HG02623 (cell line): ENCODE measurements around the gene PLXDC2.
"Not testable (repeated sequence)": the region's sequence is repeated elsewhere in the genome, so short reads cannot be mapped to it uniquely, and the experiment has no call there.

Source experiments
- ATAC-seq: cut with Tn5 transposase; IDR thresholded peaks from one replicate; pipeline ENCODE4 v1.9.1; 2021; ENCODE audit warnings: moderate library complexity; ENCODE audit not compliant: unreplicated experiment

The PLXDC2 gene

DNA sequence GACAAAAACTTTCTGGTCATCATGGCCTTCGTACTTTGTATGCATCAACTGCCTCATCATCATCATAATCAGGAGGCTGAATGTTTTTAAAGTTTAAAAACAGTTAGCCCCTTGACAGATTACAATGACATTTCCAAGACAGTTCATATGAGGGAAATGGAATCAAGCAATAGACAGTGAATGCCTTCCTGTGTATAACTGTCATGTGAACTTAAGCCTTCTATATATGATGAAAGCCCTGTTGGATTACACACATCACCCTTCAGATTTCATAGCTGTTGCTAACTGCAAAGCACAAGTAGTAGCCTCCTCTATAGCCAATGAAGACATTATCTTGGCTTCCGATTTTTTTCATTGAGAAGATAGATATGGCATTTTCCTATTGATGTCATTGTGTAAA is 154.0 kb downstream of the PLXDC2 start:
- no peak for ATAC-seq

GRCh38 chr10:19970717-19971116 is 154.5 kb downstream of the PLXDC2 start:
- no peak for ATAC-seq

GRCh38 chr10:19971343-19972052 is 155.3 kb downstream of the PLXDC2 start:
- ATAC-seq, result no peak

- ATAC-seq, result no peak
Measured at GRCh38 chr10:19974138-19974537, 157.9 kb downstream of the PLXDC2 start.

- no peak for ATAC-seq
Measured at GRCh38 chr10:19974554-19974953, 158.3 kb downstream of the PLXDC2 start.

DNA sequence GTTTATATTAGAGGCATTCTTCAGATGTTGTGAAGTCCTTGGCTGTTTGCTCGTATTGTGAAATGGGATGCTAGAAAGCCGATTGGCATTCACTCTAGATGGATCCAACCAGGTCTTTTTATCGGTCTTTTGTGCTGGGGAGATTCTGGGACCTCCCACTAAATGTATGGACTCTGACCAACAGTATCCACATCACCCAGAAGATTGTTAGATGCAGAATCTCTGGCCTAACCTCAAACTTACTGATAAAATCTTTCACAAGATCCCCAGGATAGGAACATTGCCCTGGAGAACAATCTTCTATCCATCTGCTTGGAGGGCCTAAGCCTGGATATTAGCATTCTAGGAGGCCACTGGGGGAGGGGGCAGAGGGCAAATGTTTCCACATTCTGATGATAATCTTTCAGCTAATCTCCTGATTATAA is 160.9 kb downstream of the PLXDC2 start:
- ATAC-seq, result no peak

GRCh38 chr10:19979628-19980027 is 163.4 kb downstream of the PLXDC2 start:
- ATAC-seq, result no peak

DNA sequence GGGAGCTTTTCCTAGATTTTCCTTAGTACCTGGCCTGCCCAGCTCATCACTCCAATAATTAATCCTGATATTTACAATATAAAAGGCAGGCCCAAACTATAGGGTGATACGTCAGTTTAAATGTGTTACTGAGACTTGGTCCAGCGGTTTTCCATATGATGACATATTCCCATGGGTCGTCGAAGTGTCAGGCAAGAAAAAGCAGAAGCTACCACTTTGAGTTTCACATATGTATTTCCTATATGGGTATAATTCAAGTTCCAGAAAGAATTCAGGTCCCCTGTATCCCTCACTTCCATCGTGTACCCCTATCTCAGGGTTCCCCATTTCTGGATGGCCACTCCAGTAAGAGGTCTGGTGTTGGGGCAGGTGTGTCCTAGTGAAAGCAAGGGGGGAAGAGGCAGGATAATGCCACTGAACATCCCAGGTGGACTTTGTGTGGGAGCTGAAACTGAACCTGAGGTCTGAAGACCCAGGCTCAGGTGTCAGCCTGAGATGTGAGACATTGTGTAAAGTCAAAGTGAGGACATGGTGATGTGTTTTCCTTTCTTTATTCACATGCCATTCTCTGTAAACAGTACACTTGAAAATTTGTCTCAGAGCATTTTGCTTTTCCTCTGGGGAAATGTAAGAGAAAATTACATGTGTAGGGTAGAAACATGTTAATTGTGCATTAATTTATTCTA is 167.8 kb downstream of the PLXDC2 start:
- no peak for ATAC-seq

GRCh38 chr10:19985745-19986144 is 169.5 kb downstream of the PLXDC2 start:
- ATAC-seq, result no peak

GRCh38 chr10:19986591-19986990 is 170.4 kb downstream of the PLXDC2 start:
- no peak for ATAC-seq

DNA sequence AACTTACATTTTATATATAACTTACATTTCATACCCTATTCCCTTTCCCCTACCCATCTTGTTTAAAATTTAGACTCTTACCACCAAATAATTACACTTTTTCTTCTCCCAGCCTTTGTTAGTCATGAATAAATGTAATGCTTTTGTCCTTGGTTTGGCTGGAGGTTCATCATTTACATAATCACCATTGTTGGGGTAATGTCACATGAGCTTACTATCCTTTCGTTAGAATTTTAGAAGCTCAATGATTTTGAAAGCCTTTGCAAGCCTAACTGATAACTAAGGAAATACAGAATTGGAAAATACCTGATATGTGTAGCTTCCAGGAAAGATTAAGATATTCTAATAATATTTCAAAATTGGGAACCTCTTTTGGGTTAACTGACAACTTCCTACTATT is 171.7 kb downstream of the PLXDC2 start:
- ATAC-seq, result no peak

- ATAC-seq, result no peak
Measured at GRCh38 chr10:19993714-19994315, 177.6 kb downstream of the PLXDC2 start.

- no peak for ATAC-seq
Measured at GRCh38 chr10:19998482-19998881, 182.2 kb downstream of the PLXDC2 start.

DNA sequence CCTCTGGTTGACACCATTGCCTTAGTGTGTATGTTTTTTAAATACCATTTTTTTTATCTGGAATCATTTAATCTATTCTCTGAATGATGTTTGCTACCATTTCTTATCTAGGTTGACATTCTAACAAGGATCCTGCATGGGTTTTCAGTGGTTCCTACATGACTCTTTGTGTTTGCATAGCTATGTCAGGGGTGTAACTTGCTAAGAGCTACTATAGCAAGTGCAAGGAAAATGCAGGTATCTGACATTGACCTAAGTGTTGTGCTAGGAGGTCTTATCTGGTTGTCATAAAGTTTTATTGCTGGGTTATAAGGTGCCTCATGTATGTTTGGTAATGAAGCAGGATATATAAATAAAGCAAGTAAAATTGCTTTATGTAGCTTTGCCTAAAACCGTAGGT is 183.2 kb downstream of the PLXDC2 start:
- no peak for ATAC-seq

DNA sequence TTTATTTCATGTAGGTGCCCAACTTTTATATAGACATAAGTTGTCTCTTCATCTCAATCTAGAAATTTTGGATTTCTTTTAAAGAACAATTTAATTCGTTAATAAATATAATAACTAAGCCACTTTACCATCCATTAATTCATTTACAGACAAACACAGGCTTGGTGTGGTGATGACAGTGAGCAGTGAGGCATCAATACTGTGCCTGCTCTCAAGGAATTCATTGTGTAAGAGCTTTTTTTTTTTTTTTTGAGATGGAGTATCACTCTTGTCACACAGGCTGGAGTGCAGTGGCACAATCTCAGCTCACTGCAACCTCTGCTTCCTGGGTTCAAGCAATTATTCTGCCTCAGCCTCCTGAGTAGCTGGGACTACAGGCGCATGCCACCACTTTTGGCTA is 185.8 kb downstream of the PLXDC2 start:
- not testable (repeated sequence) for ATAC-seq

DNA sequence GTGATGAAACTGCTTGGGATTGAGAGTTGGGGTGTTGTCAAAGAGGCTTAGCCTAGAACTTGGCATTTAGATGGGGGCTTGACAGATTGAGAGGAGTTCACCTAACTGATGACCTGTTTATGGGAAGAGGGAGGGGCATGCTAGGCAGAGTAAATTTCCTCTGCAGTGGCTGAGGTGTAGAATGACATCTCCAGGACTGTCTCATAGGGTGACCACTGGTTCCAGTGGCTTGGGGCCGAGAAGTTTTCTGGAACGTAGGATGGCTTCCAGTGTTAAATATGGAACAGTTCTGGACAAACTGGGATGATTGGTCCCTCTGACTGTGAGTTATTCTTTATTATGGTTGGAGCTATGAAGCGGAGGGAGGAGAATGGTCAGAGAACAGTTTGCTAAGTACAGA is 186.4 kb downstream of the PLXDC2 start:
- ATAC-seq, result no peak

GRCh38 chr10:20004087-20004523 is 187.9 kb downstream of the PLXDC2 start:
- peak; percentile 27 for ATAC-seq

DNA sequence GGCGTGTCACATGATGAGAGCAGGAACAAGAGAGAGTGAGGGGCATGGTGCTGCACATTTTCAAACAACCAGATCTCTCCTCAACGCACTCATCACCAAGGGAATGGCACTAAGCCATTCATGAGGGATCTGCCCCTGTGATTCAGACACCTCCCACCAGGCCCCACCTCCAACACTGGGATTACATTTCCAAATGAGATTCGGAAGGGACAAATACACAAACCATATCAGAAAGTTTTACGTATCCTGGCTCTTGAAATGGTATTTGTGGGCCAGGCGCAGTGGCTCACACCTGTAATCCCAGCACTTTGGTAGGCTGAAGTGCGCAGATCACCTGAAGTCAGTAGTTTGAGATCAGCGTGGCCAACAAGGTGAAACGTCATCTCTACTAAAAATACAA is 189.4 kb downstream of the PLXDC2 start:
- ATAC-seq, result no peak

GRCh38 chr10:20006169-20006870 is 190.1 kb downstream of the PLXDC2 start:
- ATAC-seq, result no peak

DNA sequence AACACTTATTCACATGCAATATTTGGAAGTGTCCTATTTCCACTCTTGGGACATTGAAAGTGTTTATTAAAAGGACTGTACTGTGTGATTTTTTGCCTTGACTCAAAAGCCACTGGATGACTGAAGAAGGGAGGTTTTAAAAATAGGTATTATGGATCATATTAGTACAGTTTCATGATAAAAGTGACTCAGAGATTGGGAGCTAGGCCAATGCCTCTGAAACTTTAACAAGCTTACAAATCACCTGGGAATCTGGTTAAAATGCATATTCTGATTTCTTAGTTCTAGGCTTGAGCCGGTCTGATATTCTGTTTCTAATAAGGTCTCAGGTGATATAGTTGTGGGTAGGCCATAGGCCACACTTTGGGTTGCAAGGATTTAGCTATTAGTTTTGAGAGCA is 191.2 kb downstream of the PLXDC2 start:
- ATAC-seq, result no peak

DNA sequence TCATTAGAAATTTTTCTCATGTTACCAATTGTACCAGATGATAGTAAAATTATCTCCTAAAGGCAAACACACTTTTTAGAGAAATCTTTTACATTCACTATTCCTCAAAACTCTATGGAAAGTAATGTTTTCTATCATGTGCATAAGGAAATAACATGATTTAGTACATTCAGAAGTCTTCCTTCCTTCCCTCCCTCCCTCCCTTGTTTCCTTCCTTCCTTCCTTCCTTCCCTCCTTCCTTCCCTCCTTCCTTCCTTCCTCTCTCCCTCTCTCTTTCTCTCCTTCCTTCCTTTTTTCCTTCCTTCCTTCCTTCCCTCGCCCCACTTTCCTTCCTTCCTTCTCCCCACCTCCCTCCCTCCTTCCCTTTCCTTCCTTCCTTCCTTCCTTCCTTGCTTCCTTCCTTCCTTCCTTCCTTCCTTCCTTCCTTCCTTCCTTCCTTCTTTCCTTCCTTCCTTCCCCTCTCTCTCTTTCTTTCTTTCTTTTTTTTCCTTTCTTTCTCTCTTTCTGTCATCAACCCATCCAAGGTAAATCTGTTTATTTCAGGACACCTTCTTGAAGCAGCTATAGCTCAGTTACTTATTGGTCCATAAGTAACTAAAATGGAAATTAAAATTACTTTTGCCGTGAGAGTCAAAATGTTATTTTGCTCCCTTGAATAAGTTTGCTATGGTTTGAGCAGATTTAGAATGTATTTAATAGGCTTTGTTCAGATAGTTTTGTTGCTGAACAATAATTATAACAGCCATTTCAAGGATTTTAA is 197.9 kb downstream of the PLXDC2 start:
- no peak for ATAC-seq
